ENCODE results near the gene SAPCD2.

SAPCD2 gene

DNA sequence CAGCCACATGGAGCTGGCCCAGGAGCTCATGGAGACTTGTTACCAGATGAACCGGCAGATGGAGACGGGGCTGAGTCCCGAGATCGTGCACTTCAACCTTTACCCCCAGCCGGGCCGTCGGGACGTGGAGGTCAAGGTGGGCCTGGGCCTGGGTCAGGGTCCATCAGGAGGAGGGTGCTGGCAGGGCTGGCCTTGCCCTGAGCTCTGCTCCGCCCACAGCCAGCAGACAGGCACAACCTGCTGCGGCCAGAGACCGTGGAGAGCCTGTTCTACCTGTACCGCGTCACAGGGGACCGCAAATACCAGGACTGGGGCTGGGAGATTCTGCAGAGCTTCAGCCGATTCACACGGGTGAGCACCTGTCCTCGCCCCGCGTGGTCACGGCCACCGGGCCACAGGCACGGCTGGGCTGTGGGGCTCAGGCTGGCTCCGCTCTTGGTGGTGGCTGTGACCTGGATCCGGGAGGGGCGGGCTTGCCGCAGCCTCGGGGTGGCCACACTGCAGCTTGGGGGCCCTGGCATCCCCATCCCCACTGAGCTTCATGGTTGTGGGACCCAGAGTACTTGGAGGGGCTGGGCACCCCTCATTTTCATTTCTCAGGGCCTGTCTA is 37.1 kb upstream of the SAPCD2 start:
- DNase-seq (ENCODE audit: low read depth): no peak

DNA sequence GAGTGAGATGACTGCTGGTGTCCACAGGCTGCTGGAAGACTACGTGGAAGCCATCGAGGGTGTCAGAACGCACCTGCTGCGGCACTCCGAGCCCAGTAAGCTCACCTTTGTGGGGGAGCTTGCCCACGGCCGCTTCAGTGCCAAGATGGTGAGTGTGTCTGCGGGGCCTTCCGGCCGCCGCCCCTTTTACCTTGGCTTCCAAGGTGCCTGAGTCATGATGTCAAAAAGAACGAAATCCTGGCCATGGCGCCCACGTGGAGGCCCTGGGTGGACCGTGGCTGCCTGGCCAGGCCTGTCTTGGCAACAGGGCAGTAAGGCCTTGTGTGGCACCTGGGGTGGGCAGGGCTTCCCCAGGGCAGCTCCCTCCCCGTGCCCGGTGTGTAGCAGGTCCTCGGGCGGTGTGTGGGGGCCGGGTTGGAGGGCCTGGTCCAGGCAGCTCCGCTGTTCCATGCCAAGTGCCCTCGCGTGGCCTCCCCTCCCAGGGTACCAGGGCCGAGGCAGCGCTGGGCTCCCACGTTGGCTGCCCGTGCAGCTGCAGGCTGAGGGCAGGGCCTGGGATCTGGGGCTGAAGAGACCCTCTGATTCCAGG is 36.4 kb upstream of the SAPCD2 start:
- no peak for DNase-seq (ENCODE audit: low read depth)

DNA sequence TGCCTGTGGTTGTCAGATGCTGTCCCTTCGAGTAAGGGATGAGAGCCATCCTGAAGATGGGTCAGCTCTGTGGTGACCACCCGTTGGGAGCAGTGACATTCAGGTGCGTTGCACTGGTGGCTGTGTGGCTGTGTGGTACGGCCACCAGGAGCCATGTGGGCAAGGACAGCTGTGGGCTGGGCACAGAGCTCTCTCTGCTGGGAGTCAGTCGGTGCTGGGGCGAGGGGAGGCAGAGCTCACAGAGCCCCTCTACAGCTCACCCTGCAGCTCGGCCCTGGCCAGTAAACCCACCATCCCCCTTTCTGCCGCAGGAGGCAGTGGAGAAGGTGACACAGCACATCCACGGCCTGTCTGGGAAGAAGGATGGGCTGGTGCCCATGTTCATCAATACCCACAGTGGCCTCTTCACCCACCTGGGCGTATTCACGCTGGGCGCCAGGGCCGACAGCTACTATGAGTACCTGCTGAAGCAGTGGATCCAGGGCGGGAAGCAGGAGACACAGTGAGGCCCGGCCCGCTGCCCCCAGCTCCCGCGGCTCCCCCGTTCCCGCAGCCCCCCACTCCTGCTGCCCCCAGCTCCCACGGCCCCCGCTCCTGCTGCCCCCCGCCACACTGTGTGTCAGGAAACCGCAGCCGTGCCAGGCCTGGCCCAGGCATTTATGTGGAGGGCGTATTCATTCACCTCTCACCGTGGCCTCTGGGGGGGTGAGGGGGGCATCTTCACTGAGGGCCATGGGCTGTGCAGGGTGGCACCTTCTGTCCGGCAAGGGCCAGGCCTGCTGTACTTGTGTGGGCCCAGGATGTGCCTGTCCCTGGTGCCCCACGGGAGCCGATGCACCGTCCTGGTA is 35.7 kb upstream of the SAPCD2 start:
- DNase-seq (ENCODE audit: low read depth): no peak

DNA sequence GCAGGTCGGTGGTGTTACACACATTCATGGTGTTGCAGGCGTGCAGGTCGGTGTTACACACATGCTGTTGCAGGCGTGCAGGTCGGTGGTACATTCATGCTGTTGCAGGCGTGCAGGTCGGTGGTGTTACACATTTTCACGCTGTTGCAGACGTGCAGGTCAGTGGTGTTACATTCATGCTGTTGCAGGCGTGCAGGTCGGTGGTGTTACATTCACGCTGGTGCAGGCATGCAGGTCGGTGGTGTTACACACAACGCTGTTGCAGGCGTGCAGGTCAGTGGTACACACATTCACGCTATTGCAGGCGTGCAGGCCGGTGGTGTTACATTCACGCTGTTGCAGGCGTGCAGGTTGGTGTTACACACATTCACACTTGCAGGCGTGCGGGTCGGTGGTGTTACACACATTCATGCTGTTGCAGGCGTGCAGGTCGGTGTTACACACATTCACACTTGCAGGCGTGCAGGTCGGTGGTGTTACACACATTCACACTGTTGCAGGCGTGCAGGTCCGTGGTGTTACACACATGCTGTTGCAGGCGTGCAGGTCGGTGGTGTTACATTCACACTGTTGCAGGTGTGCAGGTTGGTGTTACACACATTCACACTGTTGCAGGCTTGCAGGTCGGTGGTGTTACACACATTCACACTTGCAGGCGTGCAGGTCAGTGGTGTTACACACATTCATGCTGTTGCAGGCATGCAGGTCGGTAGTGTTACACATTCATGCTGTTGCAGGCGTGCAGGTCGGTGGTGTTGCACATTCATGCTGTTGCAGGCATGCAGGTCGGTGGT is 33.0 kb upstream of the SAPCD2 start:
- no peak for DNase-seq (ENCODE audit: low read depth)

DNA sequence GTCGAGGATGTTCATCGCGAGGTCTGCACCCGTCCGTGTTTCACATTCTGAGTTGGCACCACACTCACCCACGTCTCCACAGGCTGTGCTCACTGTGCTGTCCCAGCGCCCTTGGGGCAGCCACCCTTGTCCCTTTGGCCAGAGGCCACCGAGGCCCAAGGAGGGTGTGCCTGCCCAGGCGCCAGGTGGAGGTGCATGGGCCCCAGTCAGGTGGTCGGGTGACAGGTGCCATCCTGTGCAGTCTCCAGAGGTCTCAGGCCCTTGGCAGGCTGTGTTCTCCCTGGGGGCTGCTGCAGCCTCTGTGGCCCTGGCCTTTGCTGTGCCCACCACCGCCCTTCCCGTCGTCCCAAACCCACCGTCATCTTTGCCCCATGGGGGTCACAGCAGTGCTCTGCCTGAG is 28.9 kb upstream of the SAPCD2 start:
- no peak for DNase-seq (ENCODE audit: low read depth)

DNA sequence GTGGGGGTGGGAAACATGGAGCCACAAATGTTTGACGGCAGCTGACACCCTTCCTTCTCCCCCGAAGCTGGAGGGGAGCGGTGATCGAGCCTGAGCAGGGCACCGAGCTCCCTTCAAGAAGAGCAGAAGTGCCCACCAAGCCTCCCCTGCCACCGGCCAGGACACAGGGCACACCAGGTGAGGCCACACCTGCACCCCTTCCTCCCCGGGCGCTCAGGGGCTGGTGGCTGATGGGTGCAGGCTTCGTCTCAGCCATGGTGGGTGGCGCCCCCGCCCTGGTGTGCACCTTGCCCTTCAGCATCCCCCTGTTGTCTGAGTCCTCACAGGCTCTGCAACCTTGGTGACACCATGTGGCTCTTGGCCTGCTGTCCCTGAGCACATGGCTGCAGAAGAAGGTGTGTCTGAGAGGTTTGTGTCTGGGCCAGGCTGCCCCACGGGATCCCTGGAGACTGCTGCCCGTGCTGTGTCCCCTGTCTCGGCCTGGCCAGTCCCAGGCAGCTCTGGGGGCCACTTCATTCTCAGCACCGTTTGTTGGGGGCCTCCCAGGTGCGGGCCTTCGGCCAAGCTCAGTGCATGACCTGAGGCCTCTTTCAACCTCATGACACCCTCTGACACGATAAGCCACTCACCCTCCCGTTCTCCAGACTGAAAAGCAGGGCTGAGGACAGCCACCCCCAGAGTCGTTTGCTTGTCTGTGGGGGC is 27.6 kb upstream of the SAPCD2 start:
- DNase-seq (ENCODE audit: low read depth): no peak

DNA sequence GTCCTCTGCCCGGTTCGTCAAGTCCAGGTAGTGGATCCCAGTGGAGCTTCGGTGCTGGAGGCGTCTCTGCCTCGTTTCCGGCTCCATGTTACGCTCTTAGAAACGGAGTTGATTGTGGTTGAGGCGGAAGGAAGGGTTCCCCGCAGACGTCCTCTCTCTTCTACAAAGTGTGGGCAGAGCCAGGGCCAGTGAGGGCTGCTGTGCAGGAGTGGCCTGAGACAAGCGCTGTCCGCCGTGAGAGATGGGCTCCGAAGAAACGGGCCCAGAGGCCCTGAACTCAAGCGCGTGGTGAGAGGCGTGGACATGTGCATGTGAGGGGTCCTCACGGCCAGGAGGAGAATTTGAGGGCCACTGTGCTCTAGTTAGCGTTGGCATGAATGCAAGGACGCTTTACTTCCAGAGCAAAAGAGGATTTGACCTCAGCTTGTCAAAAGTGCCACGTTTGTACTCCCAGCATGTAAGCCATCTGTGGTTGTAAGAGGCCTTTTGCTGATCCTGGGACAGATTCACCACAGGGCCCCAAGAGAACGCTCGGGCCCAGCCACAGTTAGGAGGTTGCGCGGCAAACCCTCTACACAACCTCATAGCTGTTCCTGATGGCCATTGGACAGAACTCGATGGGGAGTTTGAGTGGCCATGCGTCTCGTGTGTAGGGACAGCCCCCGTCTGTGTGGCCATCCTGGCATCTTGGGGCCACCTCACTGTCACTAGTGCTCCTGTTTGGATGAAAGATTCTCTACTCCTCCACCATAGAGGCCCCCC is 26.6 kb upstream of the SAPCD2 start:
- DNase-seq (ENCODE audit: low read depth): no peak

DNA sequence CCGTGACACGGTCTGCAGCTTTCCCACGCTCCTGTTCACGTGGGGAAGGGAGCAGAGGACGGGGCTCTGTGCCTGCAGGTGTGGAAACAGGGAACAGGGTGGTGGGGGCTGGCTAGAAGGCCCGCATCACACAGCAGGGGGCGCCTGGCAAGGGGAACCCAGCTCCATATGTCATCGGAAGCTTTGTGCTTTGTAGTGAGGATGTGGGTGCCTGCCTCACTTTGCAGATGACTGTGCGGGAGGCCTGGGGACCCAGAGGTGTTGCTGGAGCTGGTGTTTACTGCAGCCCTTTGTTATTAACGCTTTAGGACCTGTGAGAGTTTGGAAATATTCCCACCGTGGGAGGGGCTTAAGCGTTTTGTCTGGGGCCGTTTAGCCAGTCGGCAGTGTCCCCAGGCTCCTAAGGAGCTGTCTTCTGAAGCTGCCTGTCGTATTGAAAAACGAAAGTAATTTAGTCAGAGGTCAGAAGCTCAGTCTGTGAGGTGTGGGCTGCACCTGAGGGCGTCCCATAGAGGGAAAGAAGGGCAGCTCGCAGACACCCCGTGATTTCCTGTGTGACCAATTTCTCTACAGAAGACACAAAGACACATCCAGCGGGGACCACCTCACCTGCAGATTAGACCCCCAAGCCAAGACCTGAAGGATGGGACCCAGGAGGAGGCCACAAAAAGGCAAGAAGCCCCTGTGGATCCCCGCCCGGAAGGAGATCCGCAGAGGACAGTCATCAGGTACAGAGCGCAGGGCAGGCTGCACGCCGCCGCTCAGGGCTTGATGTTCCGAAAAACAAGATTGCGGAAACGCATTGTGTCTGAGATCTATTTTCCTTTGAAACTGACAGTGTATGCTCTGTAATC is 25.5 kb upstream of the SAPCD2 start:
- no peak for DNase-seq (ENCODE audit: low read depth)

DNA sequence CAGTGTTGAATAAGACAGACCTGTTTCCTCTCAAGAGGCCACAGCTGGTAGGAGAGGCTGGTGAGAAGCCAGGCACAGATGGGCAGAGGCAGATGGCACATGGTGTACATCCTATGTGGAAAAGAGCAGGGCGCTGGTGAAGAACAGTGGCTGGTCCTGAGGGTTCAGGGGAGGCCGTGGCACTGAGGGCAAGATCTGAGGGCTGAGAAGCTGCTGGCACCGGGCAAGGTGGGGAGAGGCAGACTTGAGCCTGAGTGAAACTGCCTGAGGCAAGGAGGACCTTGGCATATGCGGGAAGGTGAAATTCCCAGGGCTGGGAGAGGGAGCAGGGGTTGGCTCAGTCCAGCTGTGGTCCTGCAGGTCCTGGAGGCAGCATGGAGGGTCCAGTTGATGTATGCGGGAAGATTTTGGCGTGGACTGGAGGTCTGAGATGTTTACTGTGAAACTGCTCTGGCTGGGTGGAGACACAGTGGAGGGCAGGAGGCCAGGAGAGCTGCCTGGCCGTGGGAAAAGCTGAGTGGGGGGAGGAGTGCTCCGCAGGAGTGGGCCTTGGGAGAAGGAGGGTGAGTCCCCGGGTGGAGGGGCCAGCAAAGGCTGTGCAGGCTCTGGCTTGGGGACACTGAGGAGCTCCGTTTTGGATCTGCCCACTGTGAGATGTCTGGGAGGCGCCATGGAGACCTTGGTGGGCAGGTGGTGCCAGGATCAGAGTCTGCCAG is 19.0 kb upstream of the SAPCD2 start:
- DNase-seq (ENCODE audit: low read depth): no peak

DNA sequence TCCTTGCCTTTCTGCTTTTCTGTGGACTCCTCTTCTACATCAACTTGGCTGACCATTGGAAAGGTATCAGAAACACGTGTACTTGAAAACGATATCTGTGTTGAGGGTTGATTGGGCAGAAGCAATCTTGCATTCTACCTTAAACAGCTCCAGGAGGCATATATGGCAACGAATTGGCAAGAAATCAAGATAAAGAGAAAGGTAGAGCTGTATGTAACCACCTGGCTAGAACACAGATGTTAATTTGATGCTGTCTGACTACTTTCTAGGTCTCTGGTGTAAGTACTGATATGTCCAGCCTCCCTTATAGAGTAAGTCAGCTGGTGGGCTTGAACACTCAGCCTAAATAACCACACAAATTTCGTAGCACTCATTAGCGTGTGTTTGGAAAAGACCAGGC is 17.8 kb upstream of the SAPCD2 start:
- DNase-seq (ENCODE audit: low read depth): no peak

DNA sequence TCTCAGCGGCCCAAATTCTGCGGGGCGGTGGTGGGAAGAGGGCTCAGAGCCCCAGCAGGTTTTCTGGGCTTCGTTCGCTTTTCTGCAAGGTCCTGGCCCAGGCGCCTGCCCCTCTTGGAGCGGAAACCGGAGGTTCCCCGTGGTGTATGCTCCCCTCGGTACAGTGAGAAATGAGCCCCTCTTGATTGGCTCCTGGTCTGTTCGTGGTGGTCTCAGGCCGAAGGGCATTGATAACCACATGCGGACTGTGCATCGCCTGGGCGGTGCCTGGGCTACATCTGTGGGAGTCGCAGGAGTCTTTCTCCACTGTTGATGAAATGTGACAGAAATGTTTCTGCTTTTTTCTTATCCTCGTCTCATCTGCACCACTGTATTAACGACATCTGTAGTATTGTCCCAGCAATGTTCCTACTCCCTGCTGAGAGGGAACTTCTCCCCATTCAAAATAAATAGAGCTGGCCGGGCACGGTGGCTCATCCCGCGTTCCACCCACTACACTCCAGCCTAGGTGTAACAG is 17.1 kb upstream of the SAPCD2 start:
- DNase-seq (ENCODE audit: low read depth): no peak

DNA sequence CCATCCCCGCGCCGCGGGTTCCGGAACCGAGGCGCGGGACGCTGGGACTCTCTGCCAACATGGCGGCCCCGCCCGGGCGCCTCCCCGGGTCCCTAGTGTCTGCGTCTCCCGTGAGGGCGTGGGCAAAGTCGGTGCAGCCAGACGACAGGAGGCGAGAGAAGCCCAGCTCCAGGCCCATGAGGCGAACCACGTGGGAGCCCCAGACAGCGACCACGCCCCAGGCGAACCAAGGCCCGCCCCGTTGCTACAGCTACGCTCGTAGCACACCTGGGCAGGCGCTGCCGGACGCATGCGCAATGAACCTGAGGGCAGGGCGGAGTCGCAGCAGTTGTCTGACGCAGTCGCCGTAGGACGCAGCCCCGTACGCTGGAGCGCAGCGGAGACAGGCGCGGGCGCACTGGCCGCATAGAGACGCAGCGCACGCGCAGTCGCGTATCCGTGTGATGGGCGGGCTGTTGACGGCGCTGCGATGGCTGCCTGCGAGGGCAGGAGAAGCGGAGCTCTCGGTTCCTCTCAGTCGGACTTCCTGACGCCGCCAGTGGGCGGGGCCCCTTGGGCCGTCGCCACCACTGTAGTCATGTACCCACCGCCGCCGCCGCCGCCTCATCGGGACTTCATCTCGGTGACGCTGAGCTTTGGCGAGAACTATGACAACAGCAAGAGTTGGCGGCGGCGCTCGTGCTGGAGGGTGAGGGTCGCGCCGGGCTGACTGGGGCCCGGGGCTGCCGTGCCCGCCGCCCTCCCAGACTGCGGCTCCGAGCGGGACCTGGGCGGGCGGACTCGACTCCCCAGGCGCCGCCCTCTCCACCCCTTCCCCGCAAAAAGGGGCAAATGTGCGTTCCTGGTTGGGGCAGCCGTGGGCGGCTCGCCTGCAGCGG is 16.4 kb upstream of the SAPCD2 start, which contains the start of gene MAN1B1:
Gene MAN1B1, plus strand, starts transcription at position 455 of the 878 bp plus-strand sequence. Its CDS starts 15 bp downstream, at position 470.
- peak; percentile 99 for DNase-seq (ENCODE audit: low read depth)

DNA sequence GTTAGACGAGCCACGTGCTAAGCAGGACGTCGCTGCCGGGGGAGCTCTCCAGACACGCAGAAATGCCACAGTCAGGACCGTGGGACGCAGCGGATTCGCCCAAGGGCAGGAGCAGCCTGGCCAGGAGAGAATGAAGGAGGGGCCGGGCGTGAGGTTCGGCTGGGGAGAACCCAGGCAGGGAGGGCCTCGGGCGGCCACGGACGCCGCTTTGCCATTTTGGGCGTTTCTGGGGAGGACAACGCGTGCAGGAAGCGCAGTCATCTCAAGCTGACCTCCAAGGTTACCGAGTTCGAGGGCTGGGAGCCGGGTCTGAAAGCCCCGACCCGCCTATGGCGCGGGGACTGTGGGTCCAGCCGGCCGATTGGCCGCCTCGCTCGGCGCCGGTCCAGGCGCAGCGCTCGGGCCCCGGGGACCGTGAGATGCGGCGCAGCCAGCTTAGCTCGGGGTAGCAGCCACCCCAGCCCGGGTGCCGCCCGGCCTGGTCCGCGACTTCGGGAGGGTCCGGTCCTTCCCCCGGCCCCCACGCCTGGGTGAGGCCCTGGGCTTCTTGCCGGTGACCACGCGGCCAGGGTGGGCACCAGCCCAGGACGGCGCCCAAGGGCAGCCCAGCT is 15.7 kb upstream of the SAPCD2 start:
- DNase-seq (ENCODE audit: low read depth): no peak

DNA sequence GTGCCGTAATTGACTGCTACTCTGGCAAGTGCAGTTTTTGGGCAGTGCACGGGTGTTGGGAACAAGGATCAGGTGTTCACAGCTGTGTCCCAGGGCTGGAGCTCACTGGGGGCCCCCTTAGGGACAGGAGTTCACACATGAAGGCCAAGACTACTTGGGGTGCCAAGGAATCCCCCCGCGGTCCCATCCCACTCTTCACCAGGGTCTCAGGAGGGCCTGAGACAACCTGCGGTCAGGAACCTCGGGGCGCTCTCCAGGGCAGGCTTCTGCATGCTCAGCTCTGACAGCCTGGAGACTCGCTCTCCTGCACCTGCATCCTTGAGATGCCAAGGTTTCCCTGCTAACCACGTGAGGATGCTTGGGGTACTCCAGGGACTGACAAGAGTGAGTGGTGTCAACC is 14.2 kb upstream of the SAPCD2 start:
- no peak for DNase-seq (ENCODE audit: low read depth)

DNA sequence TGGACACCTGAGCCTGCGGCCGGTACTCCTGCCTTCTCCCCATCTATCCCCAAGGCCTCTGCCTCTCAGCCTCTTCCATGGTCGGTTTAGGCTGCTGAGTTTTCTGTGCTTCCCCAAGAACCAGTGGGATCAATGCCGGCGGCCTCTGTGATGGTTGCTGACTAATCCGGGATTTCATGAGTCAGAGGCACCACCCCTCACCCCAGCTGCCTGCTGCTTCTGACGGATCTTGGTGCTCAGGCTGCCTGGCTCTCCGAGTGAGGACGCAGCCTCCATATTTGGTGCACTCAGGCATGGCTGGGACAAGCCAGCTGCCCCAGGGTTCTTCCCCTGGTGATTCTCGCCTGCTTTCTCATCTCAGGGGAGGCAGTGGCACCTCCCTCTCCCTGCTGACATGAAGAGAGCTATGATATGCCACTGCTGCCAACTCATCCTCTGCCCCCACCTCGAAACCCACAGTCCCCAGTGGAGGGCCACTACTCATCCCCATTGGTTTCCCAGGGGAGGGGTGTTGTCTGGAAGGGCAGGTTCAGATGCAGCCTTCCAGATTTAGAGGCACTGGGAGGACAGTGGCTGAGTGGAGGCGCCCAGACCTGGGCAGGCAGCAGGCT is 13.1 kb upstream of the SAPCD2 start:
- peak; percentile 88 for DNase-seq (ENCODE audit: low read depth)

DNA sequence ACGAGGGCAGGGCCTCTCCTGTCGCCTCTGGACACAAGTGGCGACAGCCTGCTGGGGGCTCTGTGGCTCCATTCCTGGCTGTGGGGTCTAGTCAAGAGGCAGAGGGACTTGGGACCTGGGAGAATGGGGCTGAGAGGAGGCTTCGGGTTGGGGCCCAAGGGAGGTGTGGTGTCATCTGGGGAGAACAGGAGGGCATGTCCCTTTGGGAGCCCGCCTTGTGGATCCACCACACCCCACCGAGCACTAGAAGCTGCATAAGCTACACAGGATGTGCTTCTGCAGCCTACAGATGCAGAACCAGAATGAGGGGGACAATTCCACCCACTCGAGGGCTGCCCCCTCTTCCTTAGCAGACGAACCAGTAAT is 12.6 kb upstream of the SAPCD2 start:
- no peak for DNase-seq (ENCODE audit: low read depth)

DNA sequence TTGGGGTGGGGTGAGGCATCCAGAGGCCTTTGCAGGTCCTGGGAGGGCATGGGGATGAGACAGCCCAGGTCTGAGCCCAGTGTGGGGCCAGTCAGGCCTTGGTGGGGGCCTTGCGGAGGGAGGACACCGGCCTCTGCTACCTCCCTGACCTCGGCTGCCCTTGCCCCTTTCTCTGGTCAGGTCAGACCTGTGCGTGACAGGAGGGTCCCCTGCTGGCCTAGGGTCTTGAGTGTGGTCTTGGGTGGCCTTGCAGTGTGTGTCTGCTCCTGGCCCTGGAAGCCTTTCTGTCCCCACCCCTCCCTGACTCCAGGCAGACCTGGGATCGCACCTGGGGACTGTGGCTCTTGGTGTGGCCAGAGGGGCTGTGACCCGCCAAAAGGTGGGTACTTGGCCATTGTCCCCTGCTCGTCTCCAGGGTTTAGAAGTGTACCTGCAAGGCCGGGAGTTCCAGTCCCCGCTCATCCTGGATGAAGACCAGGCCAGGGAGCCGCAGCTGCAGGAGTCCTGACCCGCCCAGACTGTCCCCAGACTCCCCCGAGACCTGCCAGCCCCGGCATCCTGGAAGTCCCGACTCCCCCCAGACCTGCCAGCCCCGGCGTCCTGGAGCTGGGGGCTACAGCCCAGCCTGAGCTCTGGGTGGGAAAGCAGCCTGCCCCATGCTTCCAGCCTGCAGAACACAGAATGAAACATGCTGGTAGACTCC is 12.0 kb upstream of the SAPCD2 start:
- no peak for DNase-seq (ENCODE audit: low read depth)
